Esophagus muscularis mucosa (tissue), 3 donors: ENCODE results near the gene KCNN1.

Experiments
- CTCF ChIP-seq, 3 experiments: fragments of 200-600 bp in 2 of 3; fragments of 450-650 bp in 1 of 3; sonication (generic) in 2 of 3; IDR thresholded peaks; one replicate each; pipeline ENCODE4 v1.5.1; 2017 to 2019; ENCODE audit warnings: antibody characterized with exemption in 3 of 3, mild to moderate bottlenecking in 2 of 3, moderate library complexity in 1 of 3
- POLR2A ChIP-seq: fragments of 450-650 bp; IDR thresholded peaks from one replicate; pipeline ENCODE4 v1.6.1; 2017; ENCODE audit warnings: antibody characterized with exemption, moderate library complexity, mild to moderate bottlenecking, low read depth
- POLR2AphosphoS5 ChIP-seq, 2 donors: sonication (generic); formaldehyde crosslinking; IDR thresholded peaks; one replicate each; pipeline ENCODE4 v1.6.1; 2017; ENCODE audit warnings: antibody characterized with exemption in 2 of 2

GRCh38 chr19:17949956-17950309 lies 17.0 kb upstream of the KCNN1 start:
- TF ChIP-seq CTCF (IDR thresholded peaks at IDR 0.05) (no peak), POLR2AphosphoS5 (IDR thresholded peaks at IDR 0.05) (no peak), POLR2A (no peak)
